ENCODE measurements around the gene GPR78.

GPR78 gene

DNA sequence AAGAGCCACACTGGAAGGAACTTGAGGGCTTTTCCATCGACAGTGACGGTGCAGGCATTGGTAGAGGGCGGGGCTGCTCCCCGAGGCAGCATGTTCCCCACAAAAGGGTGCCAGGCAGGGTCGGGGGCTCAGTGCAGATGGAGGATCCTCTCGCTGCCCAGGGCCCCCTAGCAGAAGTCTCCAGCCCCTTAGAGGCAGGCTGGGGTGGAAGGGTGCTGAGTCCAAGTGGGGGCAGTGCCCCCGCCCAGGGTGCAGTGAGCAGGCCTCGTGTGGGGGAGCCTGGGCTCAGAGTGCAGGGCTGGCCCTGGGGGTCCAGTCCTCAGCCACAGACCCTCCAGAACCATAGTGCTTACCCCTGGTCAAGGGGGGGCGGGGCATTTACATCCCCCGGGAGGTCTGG is 21.4 kb downstream of the GPR78 start:
- no peak overlapping the region for H3K27ac ChIP-seq
- TF ChIP-seq, protein P1, sequence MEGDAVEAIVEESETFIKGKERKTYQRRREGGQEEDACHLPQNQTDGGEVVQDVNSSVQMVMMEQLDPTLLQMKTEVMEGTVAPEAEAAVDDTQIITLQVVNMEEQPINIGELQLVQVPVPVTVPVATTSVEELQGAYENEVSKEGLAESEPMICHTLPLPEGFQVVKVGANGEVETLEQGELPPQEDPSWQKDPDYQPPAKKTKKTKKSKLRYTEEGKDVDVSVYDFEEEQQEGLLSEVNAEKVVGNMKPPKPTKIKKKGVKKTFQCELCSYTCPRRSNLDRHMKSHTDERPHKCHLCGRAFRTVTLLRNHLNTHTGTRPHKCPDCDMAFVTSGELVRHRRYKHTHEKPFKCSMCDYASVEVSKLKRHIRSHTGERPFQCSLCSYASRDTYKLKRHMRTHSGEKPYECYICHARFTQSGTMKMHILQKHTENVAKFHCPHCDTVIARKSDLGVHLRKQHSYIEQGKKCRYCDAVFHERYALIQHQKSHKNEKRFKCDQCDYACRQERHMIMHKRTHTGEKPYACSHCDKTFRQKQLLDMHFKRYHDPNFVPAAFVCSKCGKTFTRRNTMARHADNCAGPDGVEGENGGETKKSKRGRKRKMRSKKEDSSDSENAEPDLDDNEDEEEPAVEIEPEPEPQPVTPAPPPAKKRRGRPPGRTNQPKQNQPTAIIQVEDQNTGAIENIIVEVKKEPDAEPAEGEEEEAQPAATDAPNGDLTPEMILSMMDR (conservative IDR thresholded peaks at IDR 0.05), result no peak
- TF ChIP-seq ZFX (IDR thresholded peaks at IDR 0.05), result no peak

DNA sequence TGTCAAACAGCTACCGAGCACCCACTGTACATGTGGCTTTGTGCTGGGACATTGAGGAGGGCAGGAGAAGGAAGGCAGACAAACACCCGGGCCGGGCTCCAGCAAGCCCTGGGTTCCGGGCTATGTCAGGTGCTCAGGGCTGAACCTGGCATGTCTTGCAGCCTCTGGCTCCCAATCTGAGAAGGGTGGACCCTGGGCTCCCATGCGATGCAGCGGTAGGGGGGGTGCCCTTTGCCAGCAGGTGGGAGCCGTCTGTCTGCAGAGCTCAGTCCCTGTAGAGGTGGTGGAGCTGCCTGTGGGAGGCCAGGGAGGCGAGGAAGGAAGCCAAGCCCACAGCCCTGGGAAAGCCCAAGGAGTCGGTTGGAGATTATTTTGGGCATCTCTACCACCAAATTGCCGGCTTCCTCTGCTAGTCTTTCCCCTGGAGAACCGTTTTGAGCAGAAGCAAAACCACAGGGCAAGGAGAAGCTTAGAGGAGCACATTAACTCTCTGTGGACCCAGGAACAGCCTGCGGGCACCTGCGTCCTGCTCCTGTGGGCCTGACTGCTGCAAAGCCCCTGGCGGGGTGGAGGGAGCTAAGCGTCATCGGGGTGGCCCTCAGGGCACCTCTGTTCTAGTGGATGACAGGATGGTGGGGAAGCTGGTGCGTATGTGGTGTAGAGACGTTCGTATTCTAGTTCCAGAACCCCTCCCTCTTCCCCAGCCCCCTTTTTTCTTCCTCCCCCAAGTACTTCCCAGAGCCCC is 22.7 kb downstream of the GPR78 start:
- TF ChIP-seq, protein P1 (conservative IDR thresholded peaks at IDR 0.05), result no peak
- no peak for TF ChIP-seq ZFX (IDR thresholded peaks at IDR 0.05)
- no peak overlapping the region for H3K27ac ChIP-seq

DNA sequence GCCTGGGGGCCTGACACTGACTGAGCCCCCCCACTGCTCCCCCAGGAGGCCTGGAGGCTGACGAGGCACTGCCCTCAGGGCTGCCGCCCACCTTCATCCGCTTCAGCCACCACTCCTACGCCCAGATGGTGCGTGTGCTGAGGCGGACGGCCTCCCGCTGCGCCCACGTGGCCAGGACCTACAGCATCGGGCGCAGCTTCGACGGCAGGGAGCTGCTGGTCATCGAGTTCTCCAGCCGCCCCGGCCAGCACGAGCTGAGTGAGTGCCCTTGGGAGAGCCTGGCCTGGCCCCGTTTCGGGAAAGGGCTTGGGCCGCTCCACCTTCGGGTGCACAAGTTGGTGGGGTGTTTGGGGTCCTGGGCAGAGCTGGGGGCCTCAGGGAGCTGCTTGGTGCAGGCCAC is 23.7 kb downstream of the GPR78 start:
- TF ChIP-seq, protein P1 (conservative IDR thresholded peaks at IDR 0.05), result no peak
- TF ChIP-seq ZFX (IDR thresholded peaks at IDR 0.05), result no peak
- H3K27ac ChIP-seq, result no peak overlapping the region

DNA sequence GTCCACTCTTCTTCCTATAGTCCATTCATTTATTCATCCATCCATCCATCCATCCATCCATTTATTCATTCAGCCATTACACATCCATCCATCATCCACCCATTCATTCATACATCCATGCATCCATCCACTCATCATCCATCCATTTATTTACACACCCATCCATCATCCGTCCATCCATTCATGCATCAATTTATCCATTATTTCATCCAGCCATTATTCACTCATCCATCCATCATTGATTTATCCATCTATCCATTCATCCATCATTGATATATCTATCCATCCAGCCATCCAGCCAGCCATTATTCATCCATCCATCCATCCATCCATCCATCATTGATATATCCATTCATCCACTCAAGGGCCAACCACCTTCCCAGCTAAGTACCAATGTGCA is 25.1 kb downstream of the GPR78 start:
- H3K27ac ChIP-seq, result no peak overlapping the region
- TF ChIP-seq ZFX (IDR thresholded peaks at IDR 0.05), result no peak
- TF ChIP-seq, protein P1 (conservative IDR thresholded peaks at IDR 0.05), result no peak

DNA sequence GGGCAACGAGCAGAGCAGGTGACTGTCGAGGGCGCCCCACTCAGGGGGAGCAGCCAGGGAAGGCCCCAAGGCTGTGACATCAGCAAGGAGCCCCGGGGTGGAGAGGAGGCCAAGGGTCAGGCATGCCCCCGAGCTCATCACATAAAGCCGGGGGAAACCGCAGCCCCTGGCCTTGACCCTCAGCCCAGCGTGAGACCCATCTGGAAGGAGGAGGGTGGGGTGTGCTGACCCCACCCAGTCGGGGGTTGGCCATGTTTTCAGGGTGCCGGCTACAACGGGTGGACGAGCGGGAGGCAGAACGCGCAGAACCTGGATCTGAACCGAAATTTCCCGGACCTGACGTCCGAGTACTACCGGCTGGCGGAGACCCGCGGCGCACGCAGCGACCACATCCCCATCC is 26.3 kb downstream of the GPR78 start:
- no peak overlapping the region for H3K27ac ChIP-seq
- TF ChIP-seq, protein P1 (conservative IDR thresholded peaks at IDR 0.05), result no peak
- TF ChIP-seq ZFX (IDR thresholded peaks at IDR 0.05), result no peak

DNA sequence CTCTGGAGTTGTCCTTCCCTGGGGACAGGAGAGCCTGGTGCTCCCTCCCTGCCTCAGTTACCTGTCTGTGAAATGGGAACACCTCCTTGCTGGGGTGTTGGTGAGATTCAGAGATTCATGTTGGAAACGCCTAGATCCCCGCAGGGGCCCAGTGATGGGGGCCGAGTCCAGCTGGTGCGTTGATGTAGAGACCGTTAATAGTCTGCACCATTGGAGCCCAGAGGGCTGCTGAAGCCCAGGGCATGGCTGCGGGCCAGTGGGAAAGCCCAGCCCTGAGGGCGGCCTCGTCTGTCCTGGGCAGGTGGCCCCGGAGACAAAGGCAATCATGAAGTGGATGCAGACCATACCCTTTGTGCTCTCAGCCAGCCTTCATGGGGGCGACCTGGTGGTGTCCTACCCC is 26.8 kb downstream of the GPR78 start:
- H3K27ac ChIP-seq, result no peak overlapping the region
- no peak for TF ChIP-seq ZFX (IDR thresholded peaks at IDR 0.05)
- TF ChIP-seq, protein P1 (conservative IDR thresholded peaks at IDR 0.05), result no peak

DNA sequence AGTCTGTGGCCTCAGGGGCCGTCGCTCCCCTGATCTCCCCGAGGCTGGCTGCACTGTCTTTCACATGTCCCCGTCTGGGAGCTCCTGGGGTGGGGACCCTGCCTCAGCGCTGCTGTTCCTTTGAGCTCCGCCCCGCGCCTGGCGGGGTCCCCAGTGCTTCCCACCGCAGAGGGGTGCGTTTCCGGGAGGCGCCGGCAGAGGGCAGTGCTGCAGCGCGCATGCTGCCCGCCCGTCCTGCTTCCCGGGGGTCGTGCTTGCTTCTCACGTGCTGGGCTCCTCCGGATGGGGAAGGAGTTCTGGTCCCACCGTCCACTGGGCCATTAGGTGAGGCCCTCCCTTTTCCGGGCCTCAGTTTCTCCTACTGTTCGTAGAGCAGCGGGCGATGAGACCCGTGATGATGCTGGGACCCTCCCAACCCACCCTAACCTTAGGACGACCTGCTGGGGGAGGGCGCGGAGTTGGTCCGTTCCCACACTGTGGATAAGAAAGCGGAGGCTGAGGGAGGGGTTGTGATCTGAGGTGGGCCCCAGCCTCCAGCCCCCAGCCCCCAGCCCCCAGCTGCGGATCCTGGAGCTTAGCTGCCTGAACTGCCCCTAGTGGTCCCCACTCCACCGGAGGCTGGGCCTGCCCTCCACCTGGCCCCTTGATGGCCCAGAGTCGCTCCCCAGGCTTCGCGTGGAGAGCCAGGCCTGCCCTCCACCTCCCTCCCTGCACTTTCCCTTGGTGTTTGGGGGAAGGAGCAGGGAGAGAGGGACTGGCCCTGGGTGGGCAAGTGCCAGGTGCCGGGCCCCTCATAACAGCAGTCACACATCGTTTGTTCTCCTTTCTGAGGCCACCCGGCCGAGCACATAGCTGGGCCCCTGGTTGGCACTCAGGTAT is 27.6 kb downstream of the GPR78 start:
- TF ChIP-seq, protein P1 (conservative IDR thresholded peaks at IDR 0.05), result peak; percentile 90
- TF ChIP-seq ZFX (IDR thresholded peaks at IDR 0.05), result no peak

More for the DNA sequence above, 27.6 kb downstream of the GPR78 start:
- H3K27ac ChIP-seq, result no peak overlapping the region
